Suprapubic skin (tissue), 3 donors: ENCODE results near the gene SKAP1.

ENCODE experiments used
- CTCF ChIP-seq, 2 donors: fragments of 200-600 bp in 1 of 2; fragments of 450-650 bp in 1 of 2; sonication (generic) in 1 of 2; IDR thresholded peaks; one replicate each; pipeline ENCODE4 v1.5.1; 2016 to 2019; ENCODE audit warnings: antibody characterized with exemption in 2 of 2, mild to moderate bottlenecking in 1 of 2, moderate library complexity in 1 of 2
- EP300 ChIP-seq: sonication (generic); formaldehyde crosslinking; IDR thresholded peaks from one replicate; pipeline ENCODE4 v1.6.1; 2017; ENCODE audit warnings: antibody characterized with exemption
- POLR2A ChIP-seq, 2 donors: fragments of 450-650 bp; IDR thresholded peaks; one replicate each; pipeline ENCODE4 v1.6.1; 2017; ENCODE audit warnings: antibody characterized with exemption in 2 of 2, mild to moderate bottlenecking in 2 of 2, moderate library complexity in 2 of 2

GRCh38 chr17:48297825-48298224 lies 132.2 kb downstream of the SKAP1 start:
- TF ChIP-seq EP300 = no peak
- TF ChIP-seq POLR2A (IDR thresholded peaks at IDR 0.05) = no peak
- TF ChIP-seq CTCF (IDR thresholded peaks at IDR 0.05) = no peak
